ENCODE measurements around the gene GAS2L2.
"Not testable (repeated sequence)": the region's sequence is repeated elsewhere in the genome, so short reads cannot be mapped to it uniquely, and the experiment has no call there.

The GAS2L2 gene

DNA sequence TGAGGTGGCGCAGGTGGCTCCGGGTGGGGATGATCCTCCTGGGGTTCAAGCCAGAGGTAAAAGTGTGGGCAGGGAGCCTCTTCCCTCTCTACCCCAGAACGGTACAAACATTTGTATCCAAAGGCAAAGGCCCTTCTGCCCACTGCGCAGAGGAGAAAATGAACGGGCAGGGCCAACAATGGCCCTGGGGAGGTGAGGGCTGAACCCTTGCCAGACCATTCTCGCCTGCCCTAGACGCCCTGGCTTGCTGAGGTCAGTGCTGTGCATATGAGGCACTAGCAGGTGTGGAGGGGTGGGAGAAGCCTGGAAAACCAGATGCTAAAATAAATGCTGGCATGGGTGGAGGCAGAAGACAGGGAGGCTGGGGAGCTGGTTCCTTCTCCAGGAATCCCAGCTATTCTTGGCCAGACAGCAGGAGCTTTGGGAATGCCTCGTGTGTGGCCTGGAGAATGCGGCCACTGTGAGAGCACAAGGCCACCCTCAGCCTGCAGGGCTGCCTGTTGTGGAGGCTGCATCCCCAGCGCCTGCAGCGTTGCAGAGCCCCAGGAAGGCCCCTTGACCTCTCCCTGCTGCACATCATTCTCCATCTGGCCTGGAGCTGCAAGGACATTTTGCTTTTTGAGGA is 12.2 kb upstream of the GAS2L2 start:
- Mint-ChIP-seq H3K36me3 (peaks cover 4% of the 10 kb centered on the region), H3K4me1 (peaks cover 7% of the 10 kb centered on the region), H3K27ac (no peak overlapping the region), H3K4me3 (peak overlapping the region; percentile 94), H3K9me3 (no peaks in the 10 kb centered on the region), H3K27me3 (peaks cover 6% of the 10 kb centered on the region)
- no peak for DNase-seq (ENCODE audit: low spot score in 2 of 2)
- ATAC-seq (ENCODE audit: low read depth) = no peak

DNA sequence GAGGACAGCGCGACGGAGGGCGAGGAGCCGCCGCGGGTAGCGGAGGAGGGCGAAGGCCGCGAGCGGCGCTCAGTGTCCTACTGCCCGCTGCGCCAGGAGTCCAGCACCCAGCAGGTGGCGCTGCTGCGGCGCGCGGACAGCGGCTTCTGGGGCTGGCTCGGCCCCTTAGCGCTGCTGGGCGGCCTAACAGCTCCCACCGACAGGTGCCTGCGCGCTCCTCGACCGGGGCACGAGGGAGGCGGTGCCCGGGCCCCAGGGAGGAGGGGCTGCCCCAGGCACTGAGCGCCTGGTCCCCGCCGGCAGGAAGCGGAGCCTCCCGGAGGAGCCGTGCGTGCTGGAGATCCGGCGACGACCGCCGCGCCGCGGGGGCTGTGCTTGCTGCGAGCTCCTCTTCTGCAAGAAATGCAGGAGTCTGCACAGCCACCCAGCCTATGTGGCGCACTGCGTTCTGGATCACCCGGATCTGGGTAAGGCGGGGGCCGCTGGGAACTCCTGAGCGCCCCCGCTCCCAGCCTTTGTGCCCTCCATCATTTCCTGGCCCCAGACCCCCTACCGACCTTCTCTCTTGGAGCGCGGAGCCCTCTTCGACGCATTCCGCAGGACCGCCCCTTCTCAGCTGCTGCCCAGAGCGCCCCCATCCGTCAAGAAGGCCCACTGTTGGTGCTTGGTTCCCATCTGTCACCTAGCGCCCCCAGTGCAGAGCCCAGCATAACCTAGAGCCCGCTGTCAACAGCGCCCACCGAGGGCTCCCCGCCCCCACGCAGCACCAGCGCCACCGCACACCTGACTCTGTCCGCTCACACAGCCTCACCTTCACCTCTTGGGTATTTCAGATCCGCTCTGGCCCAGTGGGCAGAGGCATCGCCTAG is 11.3 kb upstream of the GAS2L2 start:
- Mint-ChIP-seq H3K4me1 (peaks cover 7% of the 10 kb centered on the region), H3K36me3 (peaks cover 3% of the 10 kb centered on the region), H3K9me3 (no peaks in the 10 kb centered on the region)

DNA sequence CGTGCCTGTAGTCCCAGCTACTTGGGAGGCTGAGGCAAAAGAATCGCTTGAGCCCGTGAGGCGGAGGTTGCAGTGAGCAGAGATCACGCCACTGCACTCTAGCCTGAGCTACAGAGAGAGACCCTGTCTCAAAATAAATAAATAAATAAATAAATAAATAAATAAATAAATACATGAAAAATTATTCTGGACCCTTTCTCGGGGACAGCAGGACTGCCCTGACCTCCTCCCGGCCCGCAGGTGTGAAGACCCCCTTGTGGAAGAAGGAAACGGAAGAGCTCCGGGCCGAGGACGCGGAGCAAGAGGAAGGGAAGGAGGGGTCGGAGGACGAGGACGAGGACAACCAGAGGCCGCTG is 10.7 kb upstream of the GAS2L2 start:
- H3K4me3 Mint-ChIP-seq = peak overlapping the region; percentile 94

More for the DNA sequence above, 11.3 kb upstream of the GAS2L2 start:
- Mint-ChIP-seq H3K4me3 (peak overlapping the region; percentile 94), H3K27ac (peak overlapping the region; percentile 6), H3K27me3 (peaks cover 4% of the 10 kb centered on the region)
- DNase-seq (ENCODE audit: low spot score in 2 of 2) (peak; percentile 83 to 86), ATAC-seq (ENCODE audit: low read depth) (peak; percentile 83)

DNA sequence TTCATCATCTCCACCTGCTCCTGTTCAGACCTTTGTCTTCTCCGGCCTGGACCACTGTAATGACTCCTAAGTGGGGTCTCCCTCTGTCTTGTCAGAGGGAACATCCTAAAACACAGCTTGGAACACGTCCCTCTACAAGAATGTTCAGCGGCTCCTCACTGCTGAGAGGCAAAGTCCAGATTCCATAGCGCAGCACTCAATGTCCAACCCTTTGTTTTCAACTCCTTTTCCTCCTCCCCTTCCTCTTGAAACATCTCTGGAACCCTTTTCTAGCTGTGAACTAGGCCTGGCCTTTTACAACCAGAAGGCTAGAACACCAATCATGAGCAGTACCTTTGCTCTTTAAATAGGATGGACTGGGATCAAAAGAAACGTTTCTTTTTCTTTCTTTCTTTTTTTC is 8.6 kb upstream of the GAS2L2 start:
- ATAC-seq (ENCODE audit: low read depth) (no peak), DNase-seq (ENCODE audit: low spot score in 2 of 2) (no peak)
- H3K27me3 Mint-ChIP-seq = no peaks in the 10 kb centered on the region
- H3K4me3 Mint-ChIP-seq = no peak overlapping the region
- peaks cover 7% of the 10 kb centered on the region for H3K4me1 Mint-ChIP-seq
- H3K36me3 Mint-ChIP-seq = peaks cover 1% of the 10 kb centered on the region
- no peaks in the 10 kb centered on the region for H3K9me3 Mint-ChIP-seq
- H3K27ac Mint-ChIP-seq = no peak overlapping the region

More for the DNA sequence above, 10.7 kb upstream of the GAS2L2 start:
- H3K27ac Mint-ChIP-seq = no peak overlapping the region
- H3K27me3 Mint-ChIP-seq = peaks cover 3% of the 10 kb centered on the region
- no peaks in the 10 kb centered on the region for H3K9me3 Mint-ChIP-seq
- DNase-seq (ENCODE audit: low spot score in 2 of 2) (no peak), ATAC-seq (ENCODE audit: low read depth) (no peak)
- peaks cover 7% of the 10 kb centered on the region for H3K4me1 Mint-ChIP-seq
- H3K36me3 Mint-ChIP-seq = peaks cover 1% of the 10 kb centered on the region

DNA sequence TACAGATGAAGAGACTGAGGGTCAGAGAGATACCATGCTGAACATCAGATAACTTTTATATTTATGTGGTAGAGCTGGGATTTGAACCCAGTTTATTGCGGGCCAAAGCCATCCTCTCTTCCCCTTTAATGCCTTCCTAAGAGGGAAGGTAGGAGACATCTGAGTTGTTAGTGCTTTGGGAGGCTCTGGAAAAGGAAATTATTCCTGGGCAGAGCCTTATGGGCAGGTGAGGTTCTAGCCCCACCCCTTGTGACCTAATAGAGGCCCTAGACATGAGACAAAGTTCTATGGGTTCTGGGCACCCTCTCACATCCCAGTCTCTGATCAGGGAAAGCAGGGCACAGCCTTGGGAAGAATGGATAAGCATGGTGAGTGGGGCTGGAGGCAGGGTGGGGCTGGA is 7.5 kb upstream of the GAS2L2 start, which contains the start of gene C17orf50:
C17orf50 (plus strand) TSS at position 301 of the 400 bp plus-strand sequence; CDS start at position 356, 55 bp downstream.
- Mint-ChIP-seq H3K27me3 (no peaks in the 10 kb centered on the region), H3K4me3 (no peak within 1 kb of the TSS), H3K27ac (no peak within 1 kb of the TSS), H3K36me3 (peaks cover 1% of the 10 kb centered on the region), H3K4me1 (peaks cover 9% of the 10 kb centered on the region), H3K9me3 (no peaks in the 10 kb centered on the region)
- DNase-seq (ENCODE audit: low spot score in 2 of 2) (no peak), ATAC-seq (ENCODE audit: low read depth) (no peak)

DNA sequence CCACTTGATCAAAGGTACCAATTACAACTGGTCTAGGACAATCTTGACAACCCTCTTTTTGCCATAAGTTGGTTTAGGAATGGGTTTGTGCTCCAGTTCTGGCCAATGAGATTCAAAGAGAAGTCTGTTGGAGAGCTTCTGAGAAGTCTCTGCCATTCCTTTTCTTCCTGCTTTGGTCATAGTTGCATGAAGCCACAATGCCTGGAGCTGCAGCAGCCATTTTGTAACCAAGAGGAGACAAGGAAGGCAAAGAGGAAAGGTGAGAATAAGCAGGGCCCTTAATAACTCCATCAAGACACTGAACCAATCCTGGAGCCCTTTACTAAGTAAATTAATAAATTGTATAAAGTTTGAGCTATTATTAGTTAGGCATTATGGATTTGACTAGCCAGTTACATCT is 4.2 kb upstream of the GAS2L2 start:
- Mint-ChIP-seq H3K4me1 (peaks cover 2% of the 10 kb centered on the region), H3K36me3 (peaks cover 1% of the 10 kb centered on the region), H3K27ac (no peak overlapping the region), H3K4me3 (no peak overlapping the region), H3K27me3 (no peaks in the 10 kb centered on the region), H3K9me3 (no peaks in the 10 kb centered on the region)
- ATAC-seq (ENCODE audit: low read depth) (no peak), DNase-seq (ENCODE audit: low spot score in 2 of 2) (no peak)

DNA sequence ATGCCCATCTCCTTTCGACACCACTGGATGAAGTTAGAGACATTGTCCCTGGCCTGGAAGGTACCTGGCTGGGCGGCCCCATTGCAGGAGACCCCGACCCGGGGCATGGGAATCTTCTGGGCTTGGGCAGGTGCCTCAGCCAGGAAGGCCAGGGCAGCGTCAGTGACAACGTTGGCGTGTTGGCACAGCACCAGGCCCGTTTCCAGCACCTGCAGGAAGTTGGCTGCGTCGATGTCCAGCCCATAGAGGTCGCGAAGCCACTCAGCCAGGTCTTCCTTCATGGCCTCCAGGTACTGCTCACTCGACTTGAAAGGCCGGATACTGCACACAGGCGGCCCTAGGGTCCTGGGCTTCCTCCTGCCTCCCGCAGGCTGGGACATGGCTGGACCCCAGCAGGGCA is 568 bp downstream of the GAS2L2 start:
- H3K27ac Mint-ChIP-seq = no peak overlapping the region
- DNase-seq (ENCODE audit: low spot score in 2 of 2) = no peak
- no peaks in the 10 kb centered on the region for H3K9me3 Mint-ChIP-seq
- peaks cover 23% of the 10 kb centered on the region for H3K27me3 Mint-ChIP-seq
- H3K4me3 Mint-ChIP-seq = no peak overlapping the region
- H3K4me1 Mint-ChIP-seq = peaks cover 6% of the 10 kb centered on the region
- peaks cover 2% of the 10 kb centered on the region for H3K36me3 Mint-ChIP-seq
- no peak for ATAC-seq (ENCODE audit: low read depth)

DNA sequence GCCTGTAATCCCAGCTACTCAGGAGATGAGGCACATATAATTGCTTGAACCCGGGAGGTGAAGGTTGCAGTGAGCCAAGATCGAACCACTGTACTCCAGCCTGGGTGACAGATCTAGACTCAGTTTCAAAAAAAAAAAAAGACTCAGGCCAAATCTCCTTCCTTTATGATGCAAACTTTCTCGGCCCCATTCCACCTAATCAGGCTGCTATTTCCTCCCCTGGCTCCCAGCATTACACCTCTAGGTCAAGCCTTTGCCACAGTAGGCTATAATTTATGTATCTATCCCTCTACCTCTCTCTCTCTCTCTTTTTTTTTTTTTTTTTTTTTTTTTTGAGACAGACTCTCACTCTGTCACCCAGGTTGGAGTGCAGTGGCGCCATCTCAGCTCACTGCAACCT is 1.5 kb downstream of the GAS2L2 start:
- not testable (repeated sequence) for H3K4me1 Mint-ChIP-seq; DNase-seq (ENCODE audit: low spot score in 2 of 2); H3K27ac Mint-ChIP-seq; ATAC-seq (ENCODE audit: low read depth); H3K4me3 Mint-ChIP-seq; H3K36me3 Mint-ChIP-seq; H3K9me3 Mint-ChIP-seq
- H3K27me3 Mint-ChIP-seq = peaks cover 24% of the 10 kb centered on the region

DNA sequence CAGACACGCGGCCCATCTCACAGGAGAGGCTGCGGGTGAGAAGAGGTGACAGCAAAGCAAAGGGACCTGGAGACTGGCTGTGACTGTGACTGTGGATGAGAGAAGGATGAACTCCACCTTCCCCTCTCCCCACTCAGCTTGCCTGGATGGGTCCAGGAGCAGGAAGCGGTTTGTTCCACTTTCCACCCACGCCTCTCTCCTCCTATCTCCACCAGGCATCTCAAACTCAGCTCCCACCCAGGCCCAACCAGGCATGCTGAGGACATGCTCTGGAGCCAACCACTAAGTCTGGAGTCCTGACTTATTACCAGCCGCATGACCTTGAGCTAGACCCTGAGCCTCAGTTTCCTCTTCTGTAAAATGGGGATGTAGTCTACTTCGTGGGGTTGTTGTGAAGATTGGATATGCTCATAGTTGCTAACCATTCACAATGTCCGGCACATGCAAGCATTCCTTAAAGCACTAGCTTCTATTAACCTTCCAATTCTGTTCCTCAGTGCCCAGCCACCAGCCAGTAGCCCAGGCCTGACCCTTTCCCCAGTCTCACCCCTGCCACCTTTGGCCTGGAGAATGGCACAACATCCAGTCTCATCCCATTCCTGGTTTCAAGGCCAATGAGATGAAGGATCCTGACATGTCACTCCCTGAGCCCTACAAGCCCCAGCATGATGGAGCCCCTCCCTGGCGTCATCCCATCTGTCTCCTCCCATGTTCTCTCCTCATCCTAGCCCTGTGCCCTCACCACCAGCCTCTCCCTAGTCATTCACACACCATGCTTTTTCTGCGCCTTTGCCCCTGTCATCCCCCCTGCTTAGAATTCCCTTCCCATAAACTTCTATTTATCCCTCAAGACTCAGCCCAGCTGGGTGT is 2.3 kb downstream of the GAS2L2 start:
- no peaks in the 10 kb centered on the region for H3K9me3 Mint-ChIP-seq
- H3K36me3 Mint-ChIP-seq = peaks cover 2% of the 10 kb centered on the region
- DNase-seq (ENCODE audit: low spot score in 2 of 2) (no peak), ATAC-seq (ENCODE audit: low read depth) (no peak)
- no peak overlapping the region for H3K27ac Mint-ChIP-seq
- peaks cover 3% of the 10 kb centered on the region for H3K4me1 Mint-ChIP-seq
- no peak overlapping the region for H3K4me3 Mint-ChIP-seq
- H3K27me3 Mint-ChIP-seq = peaks cover 24% of the 10 kb centered on the region

DNA sequence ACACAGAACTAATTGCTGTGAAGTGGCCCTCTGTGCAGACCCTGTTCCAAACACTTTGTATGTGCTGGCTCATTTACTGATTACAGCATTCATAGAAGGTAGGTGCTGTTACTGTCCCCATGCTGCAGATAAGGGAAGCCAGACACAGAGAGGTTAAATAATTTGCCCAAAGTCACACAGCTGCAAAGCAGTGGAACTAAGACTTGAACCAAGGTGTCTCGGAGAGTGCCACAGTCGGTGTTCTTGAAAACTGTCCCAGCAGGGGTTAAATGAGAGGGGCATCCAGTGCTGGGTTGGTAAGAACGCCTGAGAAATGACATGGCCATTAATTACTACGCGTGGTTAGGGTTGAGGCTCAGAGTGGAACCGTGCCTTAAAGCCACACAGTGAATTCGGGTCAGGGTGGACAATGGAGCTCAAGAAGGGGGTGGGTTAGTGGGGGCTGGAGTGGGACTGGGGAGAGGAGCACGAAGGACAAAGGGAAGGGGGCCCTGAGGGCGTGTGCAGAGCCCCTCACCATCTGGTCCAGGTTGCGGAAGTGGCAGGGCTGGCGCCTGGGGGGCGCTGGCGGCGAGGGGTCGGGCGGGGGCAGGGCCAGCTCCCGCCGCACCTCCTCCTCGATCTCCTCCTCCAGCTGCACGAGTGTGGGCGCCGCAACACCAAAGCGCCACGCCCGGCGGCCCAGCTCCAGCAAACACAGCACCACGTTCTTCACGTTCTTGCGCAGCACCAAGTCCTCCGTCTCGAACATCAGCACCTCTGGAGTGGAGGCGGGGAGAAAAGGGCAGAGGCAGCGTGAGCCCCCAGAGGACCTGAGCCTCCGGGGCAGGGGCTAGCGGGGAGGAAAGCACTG is 3.3 kb downstream of the GAS2L2 start:
- no peak for DNase-seq (ENCODE audit: low spot score in 2 of 2)
- no peak overlapping the region for H3K27ac Mint-ChIP-seq
- H3K27me3 Mint-ChIP-seq = peaks cover 24% of the 10 kb centered on the region
- no peaks in the 10 kb centered on the region for H3K9me3 Mint-ChIP-seq
- H3K4me3 Mint-ChIP-seq = no peak overlapping the region
- peaks cover 2% of the 10 kb centered on the region for H3K36me3 Mint-ChIP-seq
- peaks cover 3% of the 10 kb centered on the region for H3K4me1 Mint-ChIP-seq
- peak; percentile 22 for ATAC-seq (ENCODE audit: low read depth)

DNA sequence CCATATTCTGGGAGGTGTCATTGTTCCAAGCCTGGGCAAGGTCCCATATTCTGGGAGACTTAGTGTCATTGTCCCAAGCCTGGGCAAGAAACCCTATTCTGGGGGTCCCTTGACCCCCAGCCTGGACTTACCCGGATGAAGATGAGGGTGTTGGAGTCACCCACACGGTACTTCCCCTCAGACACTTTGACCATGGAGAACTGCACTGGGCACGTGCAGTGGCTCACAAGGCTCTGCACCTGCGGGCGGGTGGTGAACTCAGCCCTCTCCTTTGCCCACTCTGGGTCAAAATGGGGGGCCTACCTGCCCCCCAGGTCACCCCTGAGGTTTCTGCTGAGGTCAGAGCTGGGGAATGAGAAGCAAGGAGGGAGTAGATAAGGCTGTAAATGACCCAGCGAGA is 4.1 kb downstream of the GAS2L2 start:
- no peaks in the 10 kb centered on the region for H3K9me3 Mint-ChIP-seq

DNA sequence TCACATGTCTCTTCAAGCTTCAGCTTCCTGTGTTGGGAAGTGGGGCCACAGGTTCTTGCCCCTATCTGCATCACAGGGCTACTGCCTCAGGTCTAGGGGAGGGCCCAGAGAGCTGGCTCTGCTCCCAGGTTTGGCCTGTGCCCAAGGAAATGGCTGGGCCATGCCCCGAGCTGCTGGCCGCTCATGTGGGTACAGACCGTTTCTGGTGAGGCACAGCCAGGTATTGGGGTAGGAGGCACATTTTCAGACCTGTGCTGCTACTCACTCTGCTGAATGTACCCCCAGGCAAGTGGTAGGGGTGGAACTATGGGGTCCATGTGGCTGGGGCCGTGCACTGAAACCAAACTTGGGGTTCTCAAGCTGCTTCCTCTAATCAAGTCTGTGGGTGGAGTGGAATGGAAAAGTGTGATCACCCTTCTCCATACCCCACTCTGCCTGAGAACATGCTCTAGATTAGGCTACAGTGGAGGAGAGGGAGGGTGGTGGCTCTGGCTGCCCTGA is 4.6 kb downstream of the GAS2L2 start:
- Mint-ChIP-seq H3K27ac (no peak overlapping the region), H3K4me3 (no peak overlapping the region), H3K36me3 (peaks cover 2% of the 10 kb centered on the region), H3K27me3 (peaks cover 31% of the 10 kb centered on the region), H3K4me1 (peaks cover 3% of the 10 kb centered on the region), H3K9me3 (no peaks in the 10 kb centered on the region)
- ATAC-seq (ENCODE audit: low read depth) = no peak
- no peak for DNase-seq (ENCODE audit: low spot score in 2 of 2)

More for the DNA sequence above, 4.1 kb downstream of the GAS2L2 start:
- peaks cover 2% of the 10 kb centered on the region for H3K36me3 Mint-ChIP-seq
- peaks cover 28% of the 10 kb centered on the region for H3K27me3 Mint-ChIP-seq
- DNase-seq (ENCODE audit: low spot score in 2 of 2) (no peak), ATAC-seq (ENCODE audit: low read depth) (no peak)
- no peak overlapping the region for H3K27ac Mint-ChIP-seq
- peaks cover 3% of the 10 kb centered on the region for H3K4me1 Mint-ChIP-seq
- H3K4me3 Mint-ChIP-seq = no peak overlapping the region

DNA sequence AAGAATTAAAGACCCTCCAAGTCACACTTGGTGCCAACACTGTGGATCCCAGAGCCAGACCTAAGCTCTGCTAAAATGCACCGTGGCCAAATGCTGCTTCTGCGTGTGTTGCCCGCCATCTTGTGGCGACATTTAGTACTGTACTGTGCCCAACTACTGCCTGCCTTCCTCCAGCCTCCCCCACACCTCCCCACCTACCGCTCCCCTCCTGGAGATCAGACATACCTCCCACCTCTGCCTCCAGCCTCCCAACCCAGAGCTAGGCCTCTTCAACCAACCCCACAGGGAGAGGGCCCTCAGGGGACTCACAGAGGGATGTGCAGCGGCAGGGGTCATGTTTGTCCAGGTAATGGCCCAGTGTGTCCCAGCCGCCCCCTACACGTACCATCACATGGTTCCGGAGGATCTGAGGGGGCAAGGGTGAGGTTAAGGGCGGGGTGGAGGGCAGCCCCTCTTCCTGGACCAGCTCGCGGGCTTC is 5.5 kb downstream of the GAS2L2 start:
- Mint-ChIP-seq H3K9me3 (no peaks in the 10 kb centered on the region), H3K27me3 (peaks cover 31% of the 10 kb centered on the region), H3K36me3 (peaks cover 2% of the 10 kb centered on the region), H3K4me3 (no peak overlapping the region), H3K4me1 (peaks cover 3% of the 10 kb centered on the region), H3K27ac (no peak overlapping the region)
- DNase-seq (ENCODE audit: low spot score in 2 of 2) (peak; percentile 76 to 79), ATAC-seq (ENCODE audit: low read depth) (peak; percentile 93)
